ENCODE results near the gene SOS2.

- no peak for TF ChIP-seq POLR2A (IDR thresholded peaks at IDR 0.05)
- TF ChIP-seq CTCF (IDR thresholded peaks at IDR 0.05): no peak
These were observed 490 bp downstream of the SOS2 start for GRCh38 chr14:50230701-50231474.

Measured in heart left ventricle (tissue), 13 donors.